Neuronal stem cell (in vitro differentiated cells): ENCODE measurements around the gene RASSF8.

Source experiments
- DNase-seq: peaks from one replicate; pipeline ENCODE4 v3.0.0-alpha.2; 2013; ENCODE audit warnings: low spot score
- H2AFZ ChIP-seq: one replicate; pipeline ENCODE4 v1.6.1; 2013; ENCODE audit warnings: mild to moderate bottlenecking, low read length, inconsistent platforms
- H2AK5ac ChIP-seq: 2 replicates; pipeline ENCODE4 v1.6.1; 2013; ENCODE audit warnings: low read depth, mild to moderate bottlenecking, inconsistent platforms, low read length, moderate library complexity, mixed read lengths
- H2BK120ac ChIP-seq: 2 replicates; pipeline ENCODE4 v1.6.1; 2013; ENCODE audit warnings: low read depth, mild to moderate bottlenecking, inconsistent platforms, low read length, moderate library complexity, mixed read lengths
- H2BK12ac ChIP-seq: one replicate; pipeline ENCODE4 v1.6.1; 2013; ENCODE audit warnings: low read length, inconsistent platforms
- H2BK15ac ChIP-seq: 2 replicates; pipeline ENCODE4 v1.6.1; 2013; ENCODE audit warnings: mild to moderate bottlenecking, low read length, inconsistent platforms, mixed read lengths
- H2BK5ac ChIP-seq: one replicate; pipeline ENCODE4 v1.6.1; 2013; ENCODE audit warnings: inconsistent platforms, mild to moderate bottlenecking, low read length, moderate library complexity
- H3K14ac ChIP-seq: one replicate; pipeline ENCODE4 v1.6.1; 2013; ENCODE audit warnings: low read length, inconsistent platforms
- H3K18ac ChIP-seq: 2 replicates; pipeline ENCODE4 v1.6.1; 2013; ENCODE audit warnings: low read length, inconsistent platforms
- H3K23ac ChIP-seq: 2 replicates; pipeline ENCODE4 v1.6.1; 2013; ENCODE audit warnings: low read depth, mild to moderate bottlenecking, mixed read lengths, low read length, inconsistent platforms; ENCODE audit not compliant: poor library complexity
- H3K27ac ChIP-seq: replicated peaks from 3 replicates; pipeline ENCODE4 v1.5.1; 2013; ENCODE audit warnings: low read length, inconsistent platforms
- H3K27me3 ChIP-seq, 3 experiments: 2 replicates each; pipeline ENCODE4 v1.6.1; 2013; ENCODE audit warnings: low read length in 3 of 3, mild to moderate bottlenecking in 2 of 3, inconsistent platforms in 1 of 3, low read depth in 1 of 3, mixed read lengths in 1 of 3, moderate library complexity in 1 of 3; ENCODE audit not compliant: control insufficient read depth in 3 of 3, insufficient read depth in 3 of 3
- H3K36me3 ChIP-seq, 2 donors: replicated peaks in 1 of 2; 2 replicates each; pipeline ENCODE4 v1.6.1; 2013; ENCODE audit warnings: low read length in 2 of 2; ENCODE audit not compliant: control insufficient read depth in 2 of 2, insufficient read depth in 2 of 2
- H3K4ac ChIP-seq: 2 replicates; pipeline ENCODE4 v1.6.1; 2013; ENCODE audit warnings: inconsistent platforms, mild to moderate bottlenecking, low read length, moderate library complexity
- H3K4me1 ChIP-seq, 2 donors: 1 replicate in 1 of 2; 2 replicates in 1 of 2; pipeline ENCODE4 v1.6.1; 2013; ENCODE audit warnings: low read length in 2 of 2, low read depth in 1 of 2; ENCODE audit not compliant: control insufficient read depth in 2 of 2, insufficient read depth in 1 of 2
- H3K4me2 ChIP-seq: one replicate; pipeline ENCODE4 v1.6.1; 2013; ENCODE audit warnings: mild to moderate bottlenecking, low read length, inconsistent platforms; ENCODE audit not compliant: insufficient read depth, poor library complexity, severe bottlenecking
- H3K4me3 ChIP-seq, 2 donors: 2 replicates each; pipeline ENCODE4 v1.5.1; 2013; ENCODE audit warnings: low read length in 2 of 2, mild to moderate bottlenecking in 2 of 2, inconsistent platforms in 1 of 2, moderate library complexity in 1 of 2
- H3K79me1 ChIP-seq: one replicate; pipeline ENCODE4 v1.6.1; 2013; ENCODE audit warnings: low read depth, mild to moderate bottlenecking, inconsistent platforms, low read length, moderate library complexity
- H3K9ac ChIP-seq: one replicate; pipeline ENCODE4 v1.6.1; 2013; ENCODE audit warnings: mild to moderate bottlenecking, low read depth, low read length, inconsistent platforms; ENCODE audit not compliant: poor library complexity
- H3K9me3 ChIP-seq, 2 donors: replicated peaks in 1 of 2; 2 replicates each; pipeline versions ENCODE3 to v1.6.1; 2013; ENCODE audit warnings: low read length in 2 of 2, mild to moderate bottlenecking in 2 of 2, inconsistent platforms in 1 of 2, low read depth in 1 of 2, mixed read lengths in 1 of 2, moderate library complexity in 1 of 2; ENCODE audit not compliant: control insufficient read depth in 2 of 2, insufficient read depth in 1 of 2
- H4K8ac ChIP-seq: one replicate; pipeline ENCODE4 v1.6.1; 2013; ENCODE audit warnings: low read depth, mild to moderate bottlenecking, inconsistent platforms, low read length, moderate library complexity
- H4K91ac ChIP-seq: one replicate; pipeline ENCODE4 v1.6.1; 2013; ENCODE audit warnings: low read length, low read depth, mild to moderate bottlenecking, inconsistent platforms; ENCODE audit not compliant: poor library complexity
- WGBS, 2 donors: extraction: QIAGEN DNeasy Blood & Tissue Kit; methylation state at CpG; one replicate each; pipeline ENCODE4 v1.1.7; 2013; ENCODE audit warnings: missing lambda C conversion rate in 2 of 2, mixed read lengths in 1 of 2; ENCODE audit not compliant: insufficient read length in 2 of 2, insufficient replicate concordance in 1 of 2; ENCODE audit errors: extremely low coverage in 2 of 2; 5-methylcytosine and 5-hydroxymethylcytosine counted together

RASSF8 gene

GRCh38 chr12:25926536-25926935 is 31.9 kb upstream of the RASSF8 start:
- Histone ChIP-seq H3K4me2 (no peak overlapping the region), H3K18ac (no peak overlapping the region), H2AK5ac (no peak overlapping the region), H4K8ac (no peak overlapping the region), H3K4ac (no peak overlapping the region), H3K9ac (no peak overlapping the region), H4K91ac (no peak overlapping the region), H3K27ac (no peak overlapping the region), H2BK12ac (no peak overlapping the region), H2BK15ac (no peak overlapping the region), H3K14ac (no peak overlapping the region), H3K27me3 (no peaks in the 10 kb centered on the region), H3K23ac (no peak overlapping the region), H3K36me3 (no peaks in the 10 kb centered on the region), H3K4me1 (peaks cover 0 to 5% of the 10 kb centered on the region in 2 donors), H3K79me1 (no peaks in the 10 kb centered on the region), H3K4me3 (no peak overlapping the region), H2AFZ (no peak overlapping the region), H3K9me3 (no peaks in the 10 kb centered on the region), H2BK120ac (no peak overlapping the region), H2BK5ac (no peak overlapping the region)
- WGBS, 2 donors: no CpG with 5 or more reads among the region's 5 CpGs
- DNase-seq: no peak

DNA sequence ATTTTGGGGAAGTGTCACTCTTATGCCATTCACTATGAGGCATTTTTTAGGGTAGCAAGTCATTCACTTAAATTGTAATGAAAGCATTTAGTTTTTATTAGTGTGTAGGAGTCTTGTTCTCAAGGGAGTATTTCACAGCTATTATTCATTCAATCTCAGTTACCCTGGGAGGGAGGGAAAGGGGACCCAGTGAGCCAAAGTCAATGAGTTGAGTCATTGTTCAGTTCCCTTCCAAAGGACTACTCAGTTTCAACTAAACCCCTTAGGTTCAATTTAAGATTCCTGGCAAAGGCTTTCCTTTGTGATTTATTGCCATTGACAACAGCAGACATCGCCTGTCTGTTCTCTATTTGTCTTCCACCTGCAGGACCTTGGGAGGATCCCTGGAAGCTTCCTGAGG is 29.3 kb upstream of the RASSF8 start:
- Histone ChIP-seq H3K9ac (no peak overlapping the region), H3K9me3 (no peaks in the 10 kb centered on the region), H2BK5ac (no peak overlapping the region), H3K36me3 (no peaks in the 10 kb centered on the region), H3K4ac (no peak overlapping the region), H4K91ac (no peak overlapping the region), H4K8ac (no peak overlapping the region), H2BK12ac (no peak overlapping the region), H2AK5ac (no peak overlapping the region), H3K14ac (no peak overlapping the region), H3K4me1 (peaks cover 0 to 12% of the 10 kb centered on the region in 2 donors), H3K4me3 (no peak overlapping the region), H3K18ac (no peak overlapping the region), H3K4me2 (no peak overlapping the region), H2BK120ac (no peak overlapping the region), H3K79me1 (no peaks in the 10 kb centered on the region), H3K27me3 (no peaks in the 10 kb centered on the region), H3K23ac (no peak overlapping the region), H2BK15ac (no peak overlapping the region), H3K27ac (no peak overlapping the region), H2AFZ (no peak overlapping the region)
- no peak for DNase-seq
- WGBS, 2 donors: no CpG with 5 or more reads among the region's 1 CpG

GRCh38 chr12:25932971-25933370 is 25.5 kb upstream of the RASSF8 start:
- Histone ChIP-seq H3K23ac (no peak overlapping the region), H4K8ac (no peak overlapping the region), H3K4me2 (no peak overlapping the region), H2BK12ac (no peak overlapping the region), H2BK15ac (no peak overlapping the region), H3K36me3 (no peaks in the 10 kb centered on the region), H2AK5ac (no peak overlapping the region), H3K9me3 (no peaks in the 10 kb centered on the region), H3K4ac (no peak overlapping the region), H3K9ac (no peak overlapping the region), H3K27me3 (no peaks in the 10 kb centered on the region), H2BK120ac (no peak overlapping the region), H3K4me1 (peaks cover 0 to 18% of the 10 kb centered on the region in 2 donors), H2AFZ (no peak overlapping the region), H3K14ac (no peak overlapping the region), H3K18ac (no peak overlapping the region), H2BK5ac (no peak overlapping the region), H3K79me1 (no peaks in the 10 kb centered on the region), H3K4me3 (no peak overlapping the region), H4K91ac (no peak overlapping the region), H3K27ac (no peak overlapping the region)
- no CpG with 5 or more reads among the region's 4 CpGs for WGBS, 2 donors
- DNase-seq: peak; percentile 35

GRCh38 chr12:25934456-25934855 is 24.0 kb upstream of the RASSF8 start:
- H3K79me1 ChIP-seq: no peaks in the 10 kb centered on the region
- H2AK5ac ChIP-seq: no peak overlapping the region
- no peaks in the 10 kb centered on the region for H3K9me3 ChIP-seq
- H2BK15ac ChIP-seq: no peak overlapping the region
- no peak overlapping the region for H3K23ac ChIP-seq
- no peak overlapping the region for H4K8ac ChIP-seq
- H4K91ac ChIP-seq: no peak overlapping the region
- peaks cover 0 to 18% of the 10 kb centered on the region in 2 donors for H3K4me1 ChIP-seq
- no peak overlapping the region for H2BK120ac ChIP-seq
- no peak for DNase-seq
- H3K27ac ChIP-seq: no peak overlapping the region
- no peak overlapping the region for H3K4me3 ChIP-seq
- no peak overlapping the region for H2BK12ac ChIP-seq
- no peak overlapping the region for H3K18ac ChIP-seq
- H3K4me2 ChIP-seq: no peak overlapping the region
- H3K14ac ChIP-seq: no peak overlapping the region
- no peak overlapping the region for H2AFZ ChIP-seq
- no CpG with 5 or more reads among the region's 4 CpGs for WGBS, 2 donors
- H3K9ac ChIP-seq: no peak overlapping the region
- H3K4ac ChIP-seq: no peak overlapping the region
- no peaks in the 10 kb centered on the region for H3K27me3 ChIP-seq
- H3K36me3 ChIP-seq: no peaks in the 10 kb centered on the region
- H2BK5ac ChIP-seq: no peak overlapping the region
